Adrenal gland (tissue), 5 donors: Measurements from ENCODE around the gene CDYL.

ENCODE experiments used
- POLR2A ChIP-seq, 2 donors: fragments of 450-650 bp; IDR thresholded peaks; one replicate each; pipeline ENCODE4 v1.6.1; 2017; ENCODE audit warnings: antibody characterized with exemption in 2 of 2, mild to moderate bottlenecking in 2 of 2, moderate library complexity in 1 of 2
- TF ChIP-seq, protein P1 (sequence below), 6 experiments: fragments of 450-650 bp in 4 of 6; fragments of 200-600 bp in 2 of 6; sonication (generic) in 1 of 6; IDR thresholded peaks; 1 replicate in 5 of 6; 2 replicates in 1 of 6; pipeline versions ENCODE4 v1.5.1 to v1.8.0; 2016 to 2021; ENCODE audit warnings: antibody characterized with exemption in 6 of 6, mild to moderate bottlenecking in 2 of 6, moderate library complexity in 1 of 6
- donor health status: DM: no; HTN: no; CAD: no.

DNA sequence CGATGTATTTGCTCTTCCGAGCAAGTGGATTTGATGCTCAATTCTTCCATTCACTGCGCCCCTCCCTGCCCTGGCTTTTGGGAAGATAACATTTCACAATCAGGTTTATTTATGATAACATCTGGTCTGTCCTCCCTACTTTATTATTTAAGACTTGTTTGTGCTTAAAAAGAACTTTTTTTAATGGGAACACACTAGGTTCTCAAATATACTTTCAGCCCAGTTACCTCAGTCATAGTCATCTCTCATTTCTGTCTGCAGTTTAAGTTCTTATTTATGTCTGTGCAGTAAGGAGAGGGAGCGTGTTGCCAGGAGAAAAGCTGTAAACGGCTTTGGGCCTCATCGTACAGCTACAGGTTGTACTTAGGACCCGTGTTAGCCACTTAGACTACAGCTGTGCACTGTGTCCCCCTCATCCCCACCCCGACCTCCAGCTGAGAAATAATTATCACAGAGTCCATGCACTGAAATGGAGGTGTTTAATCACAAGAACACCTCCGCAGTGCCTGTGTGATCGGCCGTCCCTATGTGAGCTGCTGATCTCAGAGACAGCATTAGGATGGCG is 128.3 kb downstream of the CDYL start:
- no peak for TF ChIP-seq POLR2A (IDR thresholded peaks at IDR 0.05)
- TF ChIP-seq, protein P1, sequence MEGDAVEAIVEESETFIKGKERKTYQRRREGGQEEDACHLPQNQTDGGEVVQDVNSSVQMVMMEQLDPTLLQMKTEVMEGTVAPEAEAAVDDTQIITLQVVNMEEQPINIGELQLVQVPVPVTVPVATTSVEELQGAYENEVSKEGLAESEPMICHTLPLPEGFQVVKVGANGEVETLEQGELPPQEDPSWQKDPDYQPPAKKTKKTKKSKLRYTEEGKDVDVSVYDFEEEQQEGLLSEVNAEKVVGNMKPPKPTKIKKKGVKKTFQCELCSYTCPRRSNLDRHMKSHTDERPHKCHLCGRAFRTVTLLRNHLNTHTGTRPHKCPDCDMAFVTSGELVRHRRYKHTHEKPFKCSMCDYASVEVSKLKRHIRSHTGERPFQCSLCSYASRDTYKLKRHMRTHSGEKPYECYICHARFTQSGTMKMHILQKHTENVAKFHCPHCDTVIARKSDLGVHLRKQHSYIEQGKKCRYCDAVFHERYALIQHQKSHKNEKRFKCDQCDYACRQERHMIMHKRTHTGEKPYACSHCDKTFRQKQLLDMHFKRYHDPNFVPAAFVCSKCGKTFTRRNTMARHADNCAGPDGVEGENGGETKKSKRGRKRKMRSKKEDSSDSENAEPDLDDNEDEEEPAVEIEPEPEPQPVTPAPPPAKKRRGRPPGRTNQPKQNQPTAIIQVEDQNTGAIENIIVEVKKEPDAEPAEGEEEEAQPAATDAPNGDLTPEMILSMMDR (IDR thresholded peaks at IDR 0.05) = no peak
